Adrenal gland (tissue), 5 donors: ENCODE measurements around the gene POLDIP3.
"Not testable (repeated sequence)": the region's sequence is repeated elsewhere in the genome, so short reads cannot be mapped to it uniquely, and the experiment has no call there.

ENCODE experiments used
- POLR2A ChIP-seq, 2 donors: fragments of 450-650 bp; IDR thresholded peaks; one replicate each; pipeline ENCODE4 v1.6.1; 2017; ENCODE audit warnings: antibody characterized with exemption in 2 of 2, mild to moderate bottlenecking in 2 of 2, moderate library complexity in 1 of 2
- TF ChIP-seq, protein P1 (sequence below), 6 experiments: fragments of 450-650 bp in 4 of 6; fragments of 200-600 bp in 2 of 6; sonication (generic) in 1 of 6; IDR thresholded peaks; 1 replicate in 5 of 6; 2 replicates in 1 of 6; pipeline versions ENCODE4 v1.5.1 to v1.8.0; 2016 to 2021; ENCODE audit warnings: antibody characterized with exemption in 6 of 6, mild to moderate bottlenecking in 2 of 6, moderate library complexity in 1 of 6
- donor health status: DM: no; HTN: no; CAD: no.

DNA sequence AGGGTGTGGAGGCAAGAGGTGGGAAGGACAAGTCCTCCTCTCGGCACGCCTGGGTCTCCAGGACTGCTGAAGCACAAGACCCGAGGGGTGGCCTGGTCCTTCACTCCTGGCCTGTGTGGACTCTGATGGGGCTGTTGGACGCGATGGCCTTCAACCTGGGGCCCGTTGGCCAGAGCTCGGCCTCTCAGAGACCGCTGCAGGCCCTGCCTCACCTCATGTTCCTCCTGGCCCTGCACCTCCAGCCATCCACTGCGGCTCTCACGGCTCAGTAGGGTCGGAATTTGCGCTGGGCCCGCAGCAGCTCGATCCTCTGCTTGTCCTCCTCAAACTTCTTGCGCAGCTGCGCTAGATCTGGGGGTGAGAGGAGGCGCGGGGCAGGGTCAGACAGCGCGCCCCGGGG, 40.2 kb downstream of the POLDIP3 start:
- TF ChIP-seq, protein P1, sequence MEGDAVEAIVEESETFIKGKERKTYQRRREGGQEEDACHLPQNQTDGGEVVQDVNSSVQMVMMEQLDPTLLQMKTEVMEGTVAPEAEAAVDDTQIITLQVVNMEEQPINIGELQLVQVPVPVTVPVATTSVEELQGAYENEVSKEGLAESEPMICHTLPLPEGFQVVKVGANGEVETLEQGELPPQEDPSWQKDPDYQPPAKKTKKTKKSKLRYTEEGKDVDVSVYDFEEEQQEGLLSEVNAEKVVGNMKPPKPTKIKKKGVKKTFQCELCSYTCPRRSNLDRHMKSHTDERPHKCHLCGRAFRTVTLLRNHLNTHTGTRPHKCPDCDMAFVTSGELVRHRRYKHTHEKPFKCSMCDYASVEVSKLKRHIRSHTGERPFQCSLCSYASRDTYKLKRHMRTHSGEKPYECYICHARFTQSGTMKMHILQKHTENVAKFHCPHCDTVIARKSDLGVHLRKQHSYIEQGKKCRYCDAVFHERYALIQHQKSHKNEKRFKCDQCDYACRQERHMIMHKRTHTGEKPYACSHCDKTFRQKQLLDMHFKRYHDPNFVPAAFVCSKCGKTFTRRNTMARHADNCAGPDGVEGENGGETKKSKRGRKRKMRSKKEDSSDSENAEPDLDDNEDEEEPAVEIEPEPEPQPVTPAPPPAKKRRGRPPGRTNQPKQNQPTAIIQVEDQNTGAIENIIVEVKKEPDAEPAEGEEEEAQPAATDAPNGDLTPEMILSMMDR (IDR thresholded peaks at IDR 0.05), result not testable (repeated sequence)
- TF ChIP-seq POLR2A (IDR thresholded peaks at IDR 0.05), result not testable (repeated sequence)
